DND-41 (cell line): Measurements from ENCODE around the gene EFHC2.

Experiments
- EZH2 ChIP-seq: IDR thresholded peaks from 3 replicates; pipeline ENCODE4 v1.6.1; 2012; ENCODE audit warnings: borderline replicate concordance, low read depth, mild to moderate bottlenecking, moderate library complexity, low read length, inconsistent platforms; ENCODE audit not compliant: severe bottlenecking
- TF ChIP-seq, protein P1 (sequence below): IDR thresholded peaks from 2 replicates; pipeline ENCODE4 v1.5.1; 2012; ENCODE audit warnings: borderline replicate concordance, low read length, moderate library complexity, mild to moderate bottlenecking; ENCODE audit not compliant: poor library complexity, severe bottlenecking; ENCODE audit errors: extremely low read depth

DNA sequence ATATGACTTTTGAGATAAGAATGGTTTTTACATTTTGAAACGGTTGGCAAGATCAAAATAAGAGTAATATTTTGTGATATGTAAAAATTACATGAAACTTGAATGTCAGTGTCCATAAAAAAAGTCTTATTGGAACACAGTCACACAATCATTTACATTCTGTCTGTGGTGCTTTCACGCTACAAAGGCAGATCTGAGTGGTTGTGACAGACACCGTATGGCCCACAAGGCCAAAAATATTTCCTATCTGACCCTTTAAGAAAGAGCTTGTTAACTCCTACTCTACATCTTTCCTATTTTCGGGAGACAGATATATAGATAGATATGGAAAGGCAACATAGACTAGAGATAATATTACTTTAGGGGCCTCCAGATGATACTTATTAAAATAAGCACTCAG, 101.9 kb downstream of the EFHC2 start:
- TF ChIP-seq, protein P1, sequence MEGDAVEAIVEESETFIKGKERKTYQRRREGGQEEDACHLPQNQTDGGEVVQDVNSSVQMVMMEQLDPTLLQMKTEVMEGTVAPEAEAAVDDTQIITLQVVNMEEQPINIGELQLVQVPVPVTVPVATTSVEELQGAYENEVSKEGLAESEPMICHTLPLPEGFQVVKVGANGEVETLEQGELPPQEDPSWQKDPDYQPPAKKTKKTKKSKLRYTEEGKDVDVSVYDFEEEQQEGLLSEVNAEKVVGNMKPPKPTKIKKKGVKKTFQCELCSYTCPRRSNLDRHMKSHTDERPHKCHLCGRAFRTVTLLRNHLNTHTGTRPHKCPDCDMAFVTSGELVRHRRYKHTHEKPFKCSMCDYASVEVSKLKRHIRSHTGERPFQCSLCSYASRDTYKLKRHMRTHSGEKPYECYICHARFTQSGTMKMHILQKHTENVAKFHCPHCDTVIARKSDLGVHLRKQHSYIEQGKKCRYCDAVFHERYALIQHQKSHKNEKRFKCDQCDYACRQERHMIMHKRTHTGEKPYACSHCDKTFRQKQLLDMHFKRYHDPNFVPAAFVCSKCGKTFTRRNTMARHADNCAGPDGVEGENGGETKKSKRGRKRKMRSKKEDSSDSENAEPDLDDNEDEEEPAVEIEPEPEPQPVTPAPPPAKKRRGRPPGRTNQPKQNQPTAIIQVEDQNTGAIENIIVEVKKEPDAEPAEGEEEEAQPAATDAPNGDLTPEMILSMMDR: no peak
- TF ChIP-seq EZH2: no peak
